Hepatocyte (in vitro differentiated cells): ENCODE data around the gene IGLL5. TPM values are rescaled to one million over a fixed set of nuclear protein-coding genes. Genes with fewer than 3 reads are reported as not detected.

ENCODE experiments used
- DNase-seq: peaks from one replicate; pipeline ENCODE4 v3.0.0-alpha.2; 2016; ENCODE audit warnings: low spot score
- H2AFZ ChIP-seq: fragments of 200-600 bp; sonication (generic); 2 replicates; pipeline ENCODE4 v1.6.0; 2016; ENCODE audit warnings: antibody characterized with exemption, mild to moderate bottlenecking
- H3K27ac ChIP-seq: fragments of 200-600 bp; sonication (generic); 2 replicates; pipeline ENCODE4 v1.5.1; 2016; ENCODE audit warnings: mild to moderate bottlenecking
- H3K27me3 ChIP-seq: fragments of 200-600 bp; sonication (generic); 2 replicates; pipeline ENCODE4 v1.6.1; 2016
- H3K36me3 ChIP-seq: fragments of 200-600 bp; sonication (generic); replicated peaks from 2 replicates; pipeline ENCODE4 v1.5.1; 2016; ENCODE audit warnings: low read depth; ENCODE audit not compliant: insufficient read depth
- H3K4me1 ChIP-seq: fragments of 200-600 bp; sonication (generic); 2 replicates; pipeline ENCODE4 v1.5.1; 2016; ENCODE audit warnings: mild to moderate bottlenecking, moderate library complexity; ENCODE audit not compliant: insufficient read depth
- H3K4me2 ChIP-seq: fragments of 200-600 bp; sonication (generic); 2 replicates; pipeline ENCODE4 v1.6.0; 2016
- H3K4me3 ChIP-seq: fragments of 200-600 bp; sonication (generic); 2 replicates; pipeline ENCODE4 v1.5.1; 2016; ENCODE audit warnings: mild to moderate bottlenecking
- H3K79me2 ChIP-seq: fragments of 200-600 bp; sonication (generic); 2 replicates; pipeline ENCODE4 v1.6.0; 2017; ENCODE audit warnings: mild to moderate bottlenecking
- H3K9me2 ChIP-seq: fragments of 200-600 bp; sonication (generic); replicated peaks from 2 replicates; pipeline ENCODE4 v1.6.0; 2017; ENCODE audit warnings: mild to moderate bottlenecking; ENCODE audit not compliant: insufficient read depth
- H3K9me3 ChIP-seq: fragments of 200-600 bp; sonication (generic); 2 replicates; pipeline ENCODE4 v1.5.1; 2016; ENCODE audit warnings: low read depth, mild to moderate bottlenecking
- H4K20me1 ChIP-seq: fragments of 200-600 bp; sonication (generic); 2 replicates; pipeline ENCODE4 v1.6.0; 2016; ENCODE audit warnings: mild to moderate bottlenecking; ENCODE audit not compliant: insufficient read depth, poor library complexity, severe bottlenecking
- EZH2 ChIP-seq: fragments of 200-600 bp; sonication (generic); IDR thresholded peaks from 2 replicates; pipeline ENCODE4 v1.6.1; 2016; ENCODE audit warnings: antibody characterized with exemption, mild to moderate bottlenecking, borderline replicate concordance
- EZH2phosphoT487 ChIP-seq: fragments of 200-600 bp; sonication (generic); IDR thresholded peaks from one replicate; pipeline ENCODE4 v1.6.1; 2018; ENCODE audit warnings: antibody characterized with exemption, mild to moderate bottlenecking, low read depth, moderate library complexity; ENCODE audit not compliant: unreplicated experiment, severe bottlenecking
- WGBS: methylation state at CpG from one replicate; pipeline ENCODE4 v1.1.6; 2016; ENCODE audit warnings: low lambda C conversion rate; ENCODE audit errors: missing lambda C conversion rate; 5-methylcytosine and 5-hydroxymethylcytosine counted together
- polyA plus RNA-seq: library from polyadenylated mRNA; unstranded; fragments of >200 nt; fragmentation: Nextera tagmentation; extraction: Ambion mirVana; gene quantifications from 2 replicates; pipeline ENCODE4 v1.2.1, GENCODE V29; 2016
- total RNA-seq: library from RNA; depleted of rRNA; stranded (reverse); fragments of >200 nt; gene quantifications from 2 replicates; pipeline ENCODE4 v1.2.3, GENCODE V29; 2014
- TF ChIP-seq, protein P1 (sequence below): fragments of 200-600 bp; sonication (generic); IDR thresholded peaks from 2 replicates; pipeline ENCODE4 v1.5.1; 2016; ENCODE audit warnings: antibody characterized with exemption, mild to moderate bottlenecking; ENCODE audit not compliant: poor library complexity

IGLL5 gene
- total and polyA plus RNA-seq, 2 experiments from 2014 or later, result not detected

- Histone ChIP-seq H3K27ac (no peak overlapping the region), H3K27me3 (no peaks in the 10 kb centered on the region), H3K4me1 (no peaks in the 10 kb centered on the region), H3K9me2 (no peaks in the 10 kb centered on the region), H3K36me3 (no peaks in the 10 kb centered on the region), H3K9me3 (no peaks in the 10 kb centered on the region), H4K20me1 (no peaks in the 10 kb centered on the region), H3K79me2 (no peaks in the 10 kb centered on the region), H3K4me3 (no peak overlapping the region), H3K4me2 (no peak overlapping the region), H2AFZ (no peak overlapping the region)
- no peak for DNase-seq
- WGBS, result 92% methylated on average over 3 of the region's 3 CpGs
- no peak for TF ChIP-seq EZH2phosphoT487
- TF ChIP-seq, protein P1, sequence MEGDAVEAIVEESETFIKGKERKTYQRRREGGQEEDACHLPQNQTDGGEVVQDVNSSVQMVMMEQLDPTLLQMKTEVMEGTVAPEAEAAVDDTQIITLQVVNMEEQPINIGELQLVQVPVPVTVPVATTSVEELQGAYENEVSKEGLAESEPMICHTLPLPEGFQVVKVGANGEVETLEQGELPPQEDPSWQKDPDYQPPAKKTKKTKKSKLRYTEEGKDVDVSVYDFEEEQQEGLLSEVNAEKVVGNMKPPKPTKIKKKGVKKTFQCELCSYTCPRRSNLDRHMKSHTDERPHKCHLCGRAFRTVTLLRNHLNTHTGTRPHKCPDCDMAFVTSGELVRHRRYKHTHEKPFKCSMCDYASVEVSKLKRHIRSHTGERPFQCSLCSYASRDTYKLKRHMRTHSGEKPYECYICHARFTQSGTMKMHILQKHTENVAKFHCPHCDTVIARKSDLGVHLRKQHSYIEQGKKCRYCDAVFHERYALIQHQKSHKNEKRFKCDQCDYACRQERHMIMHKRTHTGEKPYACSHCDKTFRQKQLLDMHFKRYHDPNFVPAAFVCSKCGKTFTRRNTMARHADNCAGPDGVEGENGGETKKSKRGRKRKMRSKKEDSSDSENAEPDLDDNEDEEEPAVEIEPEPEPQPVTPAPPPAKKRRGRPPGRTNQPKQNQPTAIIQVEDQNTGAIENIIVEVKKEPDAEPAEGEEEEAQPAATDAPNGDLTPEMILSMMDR, result no peak
- no peak for TF ChIP-seq EZH2
These were observed 50.4 kb downstream of the IGLL5 start for GRCh38 chr22:22937894-22938480.

DNA sequence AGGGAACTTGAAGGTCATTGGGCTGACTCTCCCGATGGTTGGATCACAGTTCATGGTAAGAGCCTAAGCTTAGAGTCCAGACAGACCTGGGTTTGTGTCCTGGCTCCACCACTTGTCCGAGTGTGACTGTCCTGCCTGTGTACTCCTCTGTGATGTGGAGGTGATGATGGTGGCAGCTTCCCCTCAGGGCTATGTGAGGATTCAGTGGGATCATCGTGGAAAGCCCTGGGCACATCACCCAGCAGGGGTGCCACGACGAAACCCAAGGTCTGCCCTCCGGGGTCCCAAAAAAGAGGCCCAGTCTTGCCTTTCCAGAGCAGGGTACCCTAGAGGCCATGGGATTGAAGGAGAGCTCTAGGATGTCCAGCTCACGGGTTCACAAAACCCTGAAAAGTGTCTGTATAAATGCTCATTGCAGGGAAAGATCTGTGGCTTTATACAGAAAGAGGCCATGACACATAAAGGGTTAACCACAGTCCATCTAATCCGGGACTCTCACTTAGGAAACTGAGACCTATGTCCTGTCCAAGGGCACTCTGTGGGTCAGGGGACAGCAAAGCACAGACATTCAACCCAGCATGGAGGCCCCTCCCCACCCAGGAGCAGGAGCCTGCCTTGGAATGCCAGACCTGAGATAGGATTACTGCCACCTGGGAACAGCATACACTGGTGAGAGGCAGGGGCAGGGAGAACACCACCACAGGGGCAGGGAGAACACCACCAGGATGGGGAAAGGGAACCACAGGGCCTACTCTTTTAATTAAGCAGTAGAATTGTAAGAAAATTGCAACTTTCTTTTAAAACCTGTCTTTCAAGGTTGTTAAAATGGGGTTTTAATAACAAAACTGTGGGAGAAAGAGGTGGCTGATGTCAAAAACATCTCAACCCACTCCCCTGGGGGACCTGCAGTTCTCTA, 51.3 kb downstream of the IGLL5 start:
- 75% methylated on average over 8 of the region's 8 CpGs for WGBS

GRCh38 chr22:22939588-22940368, 52.2 kb downstream of the IGLL5 start:
- Histone ChIP-seq H3K27me3 (no peaks in the 10 kb centered on the region), H3K4me3 (no peak overlapping the region), H3K9me3 (no peaks in the 10 kb centered on the region), H3K4me1 (no peaks in the 10 kb centered on the region), H3K27ac (no peak overlapping the region), H3K79me2 (no peaks in the 10 kb centered on the region), H4K20me1 (no peaks in the 10 kb centered on the region), H3K36me3 (no peaks in the 10 kb centered on the region), H2AFZ (no peak overlapping the region), H3K9me2 (no peaks in the 10 kb centered on the region), H3K4me2 (no peak overlapping the region)
- WGBS, result 77% methylated on average over 11 of the region's 11 CpGs
- TF ChIP-seq, protein P1, result no peak
- TF ChIP-seq EZH2 (no peak), EZH2phosphoT487 (no peak)
- no peak for DNase-seq

More for the DNA sequence above, 51.3 kb downstream of the IGLL5 start:
- Histone ChIP-seq H3K4me1 (no peaks in the 10 kb centered on the region), H3K9me2 (no peaks in the 10 kb centered on the region), H3K9me3 (no peaks in the 10 kb centered on the region), H3K36me3 (no peaks in the 10 kb centered on the region), H3K27ac (no peak overlapping the region), H4K20me1 (no peaks in the 10 kb centered on the region), H3K79me2 (no peaks in the 10 kb centered on the region), H3K27me3 (no peaks in the 10 kb centered on the region), H2AFZ (no peak overlapping the region), H3K4me2 (no peak overlapping the region), H3K4me3 (no peak overlapping the region)
- TF ChIP-seq EZH2phosphoT487 (no peak), EZH2 (no peak)
- TF ChIP-seq, protein P1, result no peak
- no peak for DNase-seq
